Naive B cell (primary cell): ENCODE results near the gene FTO. TPM values are rescaled to one million over a fixed set of nuclear protein-coding genes. Genes with fewer than 3 reads are reported as not detected.

Source experiments
- ATAC-seq, 2 donors: fragments of 150-1000 bp; cut with Tn5 transposase; 2 replicates each; pipeline ENCODE4 v1.10.0; 2021; ENCODE audit warnings: low read depth in 2 of 2, mild to moderate bottlenecking in 2 of 2, moderate library complexity in 2 of 2
- DNase-seq: peaks from one replicate; pipeline ENCODE4 v3.0.0; 2022
- H3K27ac Mint-ChIP-seq, 6 donors: one replicate each; pipeline ENCODE4 v1.8.0; 2020 to 2022; ENCODE audit warnings: mild to moderate bottlenecking in 6 of 6, mixed read lengths in 6 of 6, moderate library complexity in 5 of 6, inconsistent platforms in 2 of 6
- H3K27me3 Mint-ChIP-seq, 3 donors: one replicate each; pipeline ENCODE4 v1.8.0; 2021 to 2022; ENCODE audit warnings: mixed read lengths in 3 of 3, mild to moderate bottlenecking in 1 of 3
- H3K36me3 Mint-ChIP-seq, 2 donors: one replicate each; pipeline ENCODE4 v1.8.0; 2020 to 2022; ENCODE audit warnings: mixed read lengths in 2 of 2, inconsistent platforms in 1 of 2, mild to moderate bottlenecking in 1 of 2
- H3K4me1 Mint-ChIP-seq, 3 donors: one replicate each; pipeline ENCODE4 v1.8.0; 2020 to 2022; ENCODE audit warnings: mixed read lengths in 3 of 3, inconsistent platforms in 1 of 3, mild to moderate bottlenecking in 1 of 3, moderate library complexity in 1 of 3
- H3K4me3 Mint-ChIP-seq, 8 donors: one replicate each; pipeline ENCODE4 v1.8.0; 2020 to 2022; ENCODE audit warnings: mild to moderate bottlenecking in 8 of 8, mixed read lengths in 8 of 8, moderate library complexity in 8 of 8, inconsistent platforms in 2 of 8
- H3K9me3 Mint-ChIP-seq, 7 donors: one replicate each; pipeline ENCODE4 v1.8.0; 2020 to 2022; ENCODE audit warnings: mixed read lengths in 7 of 7, mild to moderate bottlenecking in 5 of 7, inconsistent platforms in 2 of 7, moderate library complexity in 1 of 7
- polyA plus RNA-seq, 6 donors: library from polyadenylated mRNA; unstranded; fragments of 300-500 nt; fragmentation: Illumina TruSeq; gene quantifications; one replicate each; pipeline ENCODE4 v1.2.3, GENCODE V29; 2021; ENCODE audit warnings: low read depth in 6 of 6

The FTO gene
- polyA plus RNA-seq, 6 donors from 2014 or later: 64.7 to 89.0 (median 79.6) TPM

- Mint-ChIP-seq H3K9me3 (peaks cover 0 to 10% (median 4%) of the 10 kb centered on the region in 7 donors), H3K36me3 (peaks cover 8 to 9% of the 10 kb centered on the region in 2 donors), H3K4me3 (peak overlapping the region in 1 of 8 donors; percentile 19), H3K4me1 (peaks cover 26 to 55% (median 35%) of the 10 kb centered on the region in 3 donors), H3K27me3 (no peaks in the 10 kb centered on the region), H3K27ac (peak overlapping the region in 5 of 6 donors; percentile 17 to 87 (median 55))
- ATAC-seq (no peak), DNase-seq (no peak)
Observed at GRCh38 chr16:53745086-53745485, 41.1 kb downstream of the FTO start.

GRCh38 chr16:53745753-53746266, 41.9 kb downstream of the FTO start:
- no peak for DNase-seq
- Mint-ChIP-seq H3K36me3 (peaks cover 8 to 9% of the 10 kb centered on the region in 2 donors), H3K27me3 (no peaks in the 10 kb centered on the region), H3K27ac (peak overlapping the region in 2 of 6 donors; percentile 4 to 47), H3K9me3 (peaks cover 0 to 10% (median 4%) of the 10 kb centered on the region in 7 donors), H3K4me1 (peaks cover 26 to 53% (median 35%) of the 10 kb centered on the region in 3 donors), H3K4me3 (no peak overlapping the region)
- no peak for ATAC-seq

GRCh38 chr16:53752560-53752959, 48.6 kb downstream of the FTO start:
- Mint-ChIP-seq H3K36me3 (peaks cover 5 to 6% of the 10 kb centered on the region in 2 donors), H3K4me3 (no peak overlapping the region), H3K9me3 (peaks cover 0 to 7% (median 3%) of the 10 kb centered on the region in 7 donors), H3K27ac (no peak overlapping the region), H3K27me3 (no peaks in the 10 kb centered on the region), H3K4me1 (peaks cover 18 to 28% (median 22%) of the 10 kb centered on the region in 3 donors)
- DNase-seq: no peak
- ATAC-seq: no peak

- Mint-ChIP-seq H3K27me3 (no peaks in the 10 kb centered on the region), H3K4me1 (peaks cover 17 to 26% (median 20%) of the 10 kb centered on the region in 3 donors), H3K9me3 (peaks cover under 1 to 8% (median 3%) of the 10 kb centered on the region in 7 donors), H3K4me3 (no peak overlapping the region), H3K27ac (no peak overlapping the region), H3K36me3 (peaks cover 2 to 3% of the 10 kb centered on the region in 2 donors)
- no peak for ATAC-seq
- no peak for DNase-seq
Observed at GRCh38 chr16:53753431-53753830, 49.5 kb downstream of the FTO start.

- ATAC-seq: no peak
- Mint-ChIP-seq H3K36me3 (peaks cover 11 to 13% of the 10 kb centered on the region in 2 donors), H3K27ac (peak overlapping the region in 2 of 6 donors; percentile 21 to 65), H3K4me1 (peaks cover 24 to 40% (median 27%) of the 10 kb centered on the region in 3 donors), H3K4me3 (peak overlapping the region in 1 of 8 donors; percentile 4), H3K27me3 (no peaks in the 10 kb centered on the region), H3K9me3 (peaks cover 4 to 16% (median 6%) of the 10 kb centered on the region in 7 donors)
- DNase-seq: no peak
Observed at GRCh38 chr16:53755026-53755910, 51.3 kb downstream of the FTO start.

GRCh38 chr16:53756275-53756996, 52.5 kb downstream of the FTO start:
- DNase-seq (no peak), ATAC-seq (no peak)
- H3K9me3 Mint-ChIP-seq: peaks cover 4 to 16% (median 6%) of the 10 kb centered on the region in 7 donors
- no peak overlapping the region for H3K4me3 Mint-ChIP-seq
- peaks cover 28 to 45% (median 31%) of the 10 kb centered on the region in 3 donors for H3K4me1 Mint-ChIP-seq
- H3K36me3 Mint-ChIP-seq: peaks cover 11 to 13% of the 10 kb centered on the region in 2 donors
- peak overlapping the region in 2 of 6 donors; percentile 7 to 56 for H3K27ac Mint-ChIP-seq
- no peaks in the 10 kb centered on the region for H3K27me3 Mint-ChIP-seq

GRCh38 chr16:53757971-53758609, 54.1 kb downstream of the FTO start:
- H3K27ac Mint-ChIP-seq: no peak overlapping the region
- no peaks in the 10 kb centered on the region for H3K27me3 Mint-ChIP-seq
- ATAC-seq: no peak

GRCh38 chr16:53761962-53762703, 58.2 kb downstream of the FTO start:
- Mint-ChIP-seq H3K9me3 (peaks cover 4 to 16% (median 6%) of the 10 kb centered on the region in 7 donors), H3K27me3 (no peaks in the 10 kb centered on the region), H3K36me3 (peaks cover 11 to 13% of the 10 kb centered on the region in 2 donors), H3K27ac (peak overlapping the region in 2 of 6 donors; percentile 8 to 80), H3K4me3 (no peak overlapping the region), H3K4me1 (peaks cover 10 to 38% (median 24%) of the 10 kb centered on the region in 3 donors)
- DNase-seq: no peak
- ATAC-seq: no peak

More at GRCh38 chr16:53757971-53758609, 54.1 kb downstream of the FTO start:
- DNase-seq: no peak
- no peak overlapping the region for H3K4me3 Mint-ChIP-seq
- H3K4me1 Mint-ChIP-seq: peaks cover 28 to 46% (median 31%) of the 10 kb centered on the region in 3 donors
- H3K9me3 Mint-ChIP-seq: peaks cover 4 to 16% (median 6%) of the 10 kb centered on the region in 7 donors
- H3K36me3 Mint-ChIP-seq: peaks cover 11 to 13% of the 10 kb centered on the region in 2 donors

GRCh38 chr16:53766304-53767016, 62.5 kb downstream of the FTO start:
- H3K9me3 Mint-ChIP-seq: no peaks in the 10 kb centered on the region
- no peaks in the 10 kb centered on the region for H3K27me3 Mint-ChIP-seq
- no peaks in the 10 kb centered on the region for H3K36me3 Mint-ChIP-seq
- ATAC-seq: no peak
- peak overlapping the region in 1 of 6 donors; percentile 75 for H3K27ac Mint-ChIP-seq
- H3K4me3 Mint-ChIP-seq: no peak overlapping the region
- DNase-seq: no peak
- peaks cover 9 to 22% (median 10%) of the 10 kb centered on the region in 3 donors for H3K4me1 Mint-ChIP-seq

GRCh38 chr16:53768167-53768566, 64.2 kb downstream of the FTO start:
- H3K4me1 Mint-ChIP-seq: peaks cover 9 to 17% (median 10%) of the 10 kb centered on the region in 3 donors
- ATAC-seq (no peak), DNase-seq (no peak)

GRCh38 chr16:53768593-53768992, 64.6 kb downstream of the FTO start:
- Mint-ChIP-seq H3K4me3 (no peak overlapping the region), H3K27me3 (no peaks in the 10 kb centered on the region), H3K36me3 (no peaks in the 10 kb centered on the region)

More at GRCh38 chr16:53768167-53768566, 64.2 kb downstream of the FTO start:
- peak overlapping the region in 3 of 6 donors; percentile 2 to 67 (median 30) for H3K27ac Mint-ChIP-seq
- H3K36me3 Mint-ChIP-seq: no peaks in the 10 kb centered on the region
- no peaks in the 10 kb centered on the region for H3K27me3 Mint-ChIP-seq
- no peak overlapping the region for H3K4me3 Mint-ChIP-seq
- no peaks in the 10 kb centered on the region for H3K9me3 Mint-ChIP-seq

GRCh38 chr16:53769185-53769584, 65.2 kb downstream of the FTO start:
- no peaks in the 10 kb centered on the region for H3K9me3 Mint-ChIP-seq
- peaks cover 8 to 13% (median 9%) of the 10 kb centered on the region in 3 donors for H3K4me1 Mint-ChIP-seq
- DNase-seq (no peak), ATAC-seq (no peak)
- H3K27me3 Mint-ChIP-seq: no peaks in the 10 kb centered on the region
- H3K27ac Mint-ChIP-seq: no peak overlapping the region
- no peaks in the 10 kb centered on the region for H3K36me3 Mint-ChIP-seq
- no peak overlapping the region for H3K4me3 Mint-ChIP-seq

More at GRCh38 chr16:53768593-53768992, 64.6 kb downstream of the FTO start:
- ATAC-seq: no peak
- no peak for DNase-seq
- no peaks in the 10 kb centered on the region for H3K9me3 Mint-ChIP-seq
- peaks cover 9 to 17% (median 10%) of the 10 kb centered on the region in 3 donors for H3K4me1 Mint-ChIP-seq
- peak overlapping the region in 3 of 6 donors; percentile 2 to 67 (median 30) for H3K27ac Mint-ChIP-seq
